ENCODE results near the gene BMPR1B.

- TF ChIP-seq CTCF (IDR thresholded peaks at IDR 0.05) (no peak), POLR2AphosphoS5 (IDR thresholded peaks at IDR 0.05) (no peak), POLR2A (IDR thresholded peaks at IDR 0.05) (no peak)
Observed at GRCh38 chr4:94939791-94940519, 182.2 kb downstream of the BMPR1B start.
